ENCODE results near the gene MAPK4. TPM values are rescaled to one million over a fixed set of nuclear protein-coding genes. Genes with fewer than 3 reads are reported as not detected.

The MAPK4 gene
- total and polyA plus RNA-seq, 2 of the 4 experiments (the other 2 are of a cell fraction) = not detected

DNA sequence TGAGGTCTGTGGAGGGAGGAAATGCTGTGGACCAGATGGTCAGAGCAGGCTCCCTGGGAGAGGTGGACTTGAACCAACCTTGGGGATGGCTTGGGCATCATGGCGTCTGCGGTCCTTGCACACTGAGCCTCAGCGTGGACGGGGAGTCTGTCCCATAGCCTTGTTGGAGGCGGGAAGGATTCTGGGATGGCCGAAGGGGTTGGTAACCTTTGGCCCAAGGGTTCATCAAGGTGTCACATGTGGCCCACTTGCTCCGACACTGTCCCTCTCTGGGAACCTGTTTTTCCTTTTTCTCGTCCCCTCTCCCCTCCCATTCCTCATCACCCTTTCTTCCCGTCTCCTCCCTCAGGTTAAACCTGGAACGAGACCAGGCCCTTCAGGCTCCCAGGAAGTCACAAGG lies 66.4 kb downstream of the MAPK4 start:
- Histone ChIP-seq H3K27me3 (ENCODE audit: control insufficient read depth, insufficient read depth, low read length) (no peaks in the 10 kb centered on the region), H3K36me3 (ENCODE audit: control insufficient read depth, insufficient read depth, low read length) (no peaks in the 10 kb centered on the region), H3K56ac (ENCODE audit: extremely low read depth, insufficient read depth, low read length) (no peak overlapping the region), H2AK5ac (ENCODE audit: low read depth, low read length) (no peak overlapping the region), H2AK9ac (replicated peaks; ENCODE audit: low read depth, low read length, poor library complexity) (no peak overlapping the region), H2BK20ac (ENCODE audit: low read depth, low read length) (no peak overlapping the region), H3K14ac (replicated peaks; ENCODE audit: low read depth, low read length) (no peak overlapping the region), H3K27ac (ENCODE audit: insufficient read depth, low read length) (no peak overlapping the region), H3K18ac (ENCODE audit: low read depth, low read length) (no peak overlapping the region), H3K9me3 (ENCODE audit: control insufficient read depth, insufficient read depth, low read length) (no peaks in the 10 kb centered on the region), H4K8ac (ENCODE audit: low read depth in 2 of 2, low read length in 2 of 2) (no peak overlapping the region), H3K4me2 (ENCODE audit: low read depth, low read length) (no peak overlapping the region), H4K5ac (ENCODE audit: low read depth, low read length) (no peak overlapping the region), H4K20me1 (ENCODE audit: insufficient read depth, low read length) (no peaks in the 10 kb centered on the region), H2BK15ac (ENCODE audit: low read depth, low read length) (no peak overlapping the region), H2BK5ac (ENCODE audit: low read depth, low read length, poor library complexity, severe bottlenecking) (no peak overlapping the region), H3K4me3 (ENCODE audit: insufficient read depth, low read depth, low read length) (no peak overlapping the region), H4K91ac (ENCODE audit: insufficient read depth, low read depth, low read length) (no peak overlapping the region), H3K4me1 (ENCODE audit: control insufficient read depth, insufficient read depth, low read length) (no peaks in the 10 kb centered on the region), H3K79me1 (ENCODE audit: low read depth in 1 of 2, low read length in 2 of 2) (no peaks in the 10 kb centered on the region), H3K9me1 (ENCODE audit: insufficient read depth, low read length) (no peaks in the 10 kb centered on the region), H3K4ac (ENCODE audit: low read depth, low read length) (no peak overlapping the region), H3K9ac (ENCODE audit: low read depth, low read length) (no peak overlapping the region), H2AFZ (replicated peaks; ENCODE audit: low read length, poor library complexity) (no peak overlapping the region), H2BK120ac (ENCODE audit: low read depth, low read length) (no peak overlapping the region), H3K23ac (ENCODE audit: low read depth, low read length) (no peak overlapping the region)
- in situ Hi-C loops (cut with MboI; ENCODE audit: low sequenced_read_pairs) = no loop called here
- ChIA-PET POLR2A (ENCODE audit: unreplicated experiment) (no interaction called here), CTCF (no interaction called here)
- ATAC-seq (ENCODE audit: low read depth) = no peak
- dilution Hi-C loops (cut with HindIII; ENCODE audit: low sequenced_read_pairs, unreplicated experiment) = no loop called here
- BruUV-seq (replicated peaks) = no TSS peak
- intact Hi-C loops (cut with micrococcal nuclease) = no loop called here
- no peak for DNase-seq
- WGBS, 2 experiments (ENCODE audit: extremely low coverage in 2 of 2, insufficient read length in 1 of 2) = 80% methylated on average over 1 of the region's 10 CpGs; no CpG with 5 or more reads in 1 of the 2 experiments
- TF ChIP-seq CHD1 (IDR thresholded peaks at IDR 0.05; ENCODE audit: low read depth, low read length) = no peak
- no peak for TF ChIP-seq MAFK (IDR thresholded peaks at IDR 0.05; ENCODE audit: low read depth, low read length)
- no peak for TF ChIP-seq POLR2A (IDR thresholded peaks at IDR 0.05; ENCODE audit: low read depth, low read length)
- TF ChIP-seq MXI1 (IDR thresholded peaks at IDR 0.05; ENCODE audit: borderline replicate concordance, low read depth, low read length) = no peak
- TF ChIP-seq, protein P1, sequence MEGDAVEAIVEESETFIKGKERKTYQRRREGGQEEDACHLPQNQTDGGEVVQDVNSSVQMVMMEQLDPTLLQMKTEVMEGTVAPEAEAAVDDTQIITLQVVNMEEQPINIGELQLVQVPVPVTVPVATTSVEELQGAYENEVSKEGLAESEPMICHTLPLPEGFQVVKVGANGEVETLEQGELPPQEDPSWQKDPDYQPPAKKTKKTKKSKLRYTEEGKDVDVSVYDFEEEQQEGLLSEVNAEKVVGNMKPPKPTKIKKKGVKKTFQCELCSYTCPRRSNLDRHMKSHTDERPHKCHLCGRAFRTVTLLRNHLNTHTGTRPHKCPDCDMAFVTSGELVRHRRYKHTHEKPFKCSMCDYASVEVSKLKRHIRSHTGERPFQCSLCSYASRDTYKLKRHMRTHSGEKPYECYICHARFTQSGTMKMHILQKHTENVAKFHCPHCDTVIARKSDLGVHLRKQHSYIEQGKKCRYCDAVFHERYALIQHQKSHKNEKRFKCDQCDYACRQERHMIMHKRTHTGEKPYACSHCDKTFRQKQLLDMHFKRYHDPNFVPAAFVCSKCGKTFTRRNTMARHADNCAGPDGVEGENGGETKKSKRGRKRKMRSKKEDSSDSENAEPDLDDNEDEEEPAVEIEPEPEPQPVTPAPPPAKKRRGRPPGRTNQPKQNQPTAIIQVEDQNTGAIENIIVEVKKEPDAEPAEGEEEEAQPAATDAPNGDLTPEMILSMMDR (conservative IDR thresholded peaks at IDR 0.05; ENCODE audit: low read depth, low read length) = no peak
- TF ChIP-seq CEBPB (IDR thresholded peaks at IDR 0.05; ENCODE audit: low read depth, low read length) = no peak
- no peak for TF ChIP-seq RAD21 (IDR thresholded peaks at IDR 0.05; ENCODE audit: low read length)
- TF ChIP-seq USF2 (IDR thresholded peaks at IDR 0.05; ENCODE audit: low read depth, low read length) = no peak
- TF ChIP-seq ELK1 (IDR thresholded peaks at IDR 0.05; ENCODE audit: borderline replicate concordance, low read depth, low read length) = no peak
- TF ChIP-seq FOS (IDR thresholded peaks at IDR 0.05; ENCODE audit: low read depth, low read length) = no peak
- no peak for TF ChIP-seq RFX5 (IDR thresholded peaks at IDR 0.05; ENCODE audit: low read depth, low read length)
- no peak for TF ChIP-seq RCOR1 (IDR thresholded peaks at IDR 0.05; ENCODE audit: insufficient replicate concordance, low read length)
- TF ChIP-seq SMC3 (IDR thresholded peaks at IDR 0.05; ENCODE audit: low read depth, low read length) = no peak
- TF ChIP-seq NFE2L2 (IDR thresholded peaks at IDR 0.05; ENCODE audit: low read depth, low read length) = no peak
- no peak for TF ChIP-seq BHLHE40 (IDR thresholded peaks at IDR 0.05; ENCODE audit: low read depth, low read length)
